HEK293T (cell line): ENCODE measurements around the gene NAV2.

Experiments used
- ARNT ChIP-seq: fragments of 450-650 bp; IDR thresholded peaks from 2 replicates; pipeline ENCODE4 v1.6.1; 2017; ENCODE audit warnings: mild to moderate bottlenecking
- BHLHE40 ChIP-seq: fragments of 450-650 bp; IDR thresholded peaks from 2 replicates; pipeline ENCODE4 v1.6.1; 2016; ENCODE audit warnings: mild to moderate bottlenecking, moderate library complexity, borderline replicate concordance
- CTBP1 ChIP-seq: fragments of 450-650 bp; IDR thresholded peaks from 2 replicates; pipeline ENCODE4 v1.6.1; 2016; ENCODE audit warnings: borderline replicate concordance
- ELF4 ChIP-seq: fragments of 450-650 bp; IDR thresholded peaks from 2 replicates; pipeline ENCODE4 v1.6.1; 2017; ENCODE audit warnings: antibody characterized with exemption
- FOXA1 ChIP-seq: fragments of 450-650 bp; IDR thresholded peaks from 2 replicates; pipeline ENCODE4 v1.6.1; 2016; ENCODE audit warnings: mild to moderate bottlenecking
- FOXM1 ChIP-seq: fragments of 450-650 bp; IDR thresholded peaks from 2 replicates; pipeline ENCODE4 v1.6.1; 2017; ENCODE audit warnings: mild to moderate bottlenecking, borderline replicate concordance
- HDGF ChIP-seq: fragments of 450-650 bp; IDR thresholded peaks from 2 replicates; pipeline ENCODE4 v1.6.1; 2017; ENCODE audit warnings: antibody characterized with exemption, borderline replicate concordance
- LEF1 ChIP-seq: fragments of 450-650 bp; IDR thresholded peaks from 2 replicates; pipeline ENCODE4 v1.6.1; 2017; ENCODE audit warnings: mild to moderate bottlenecking, borderline replicate concordance
- NFRKB ChIP-seq: fragments of 450-650 bp; IDR thresholded peaks from 2 replicates; pipeline ENCODE4 v1.6.1; 2016; ENCODE audit warnings: mild to moderate bottlenecking, moderate library complexity
- SP1 ChIP-seq: fragments of 450-650 bp; IDR thresholded peaks from 2 replicates; pipeline ENCODE4 v1.6.1; 2017
- TF ChIP-seq, protein P1 (sequence below): fragments of 450-650 bp; IDR thresholded peaks from 2 replicates; pipeline ENCODE4 v1.6.1; 2016

DNA sequence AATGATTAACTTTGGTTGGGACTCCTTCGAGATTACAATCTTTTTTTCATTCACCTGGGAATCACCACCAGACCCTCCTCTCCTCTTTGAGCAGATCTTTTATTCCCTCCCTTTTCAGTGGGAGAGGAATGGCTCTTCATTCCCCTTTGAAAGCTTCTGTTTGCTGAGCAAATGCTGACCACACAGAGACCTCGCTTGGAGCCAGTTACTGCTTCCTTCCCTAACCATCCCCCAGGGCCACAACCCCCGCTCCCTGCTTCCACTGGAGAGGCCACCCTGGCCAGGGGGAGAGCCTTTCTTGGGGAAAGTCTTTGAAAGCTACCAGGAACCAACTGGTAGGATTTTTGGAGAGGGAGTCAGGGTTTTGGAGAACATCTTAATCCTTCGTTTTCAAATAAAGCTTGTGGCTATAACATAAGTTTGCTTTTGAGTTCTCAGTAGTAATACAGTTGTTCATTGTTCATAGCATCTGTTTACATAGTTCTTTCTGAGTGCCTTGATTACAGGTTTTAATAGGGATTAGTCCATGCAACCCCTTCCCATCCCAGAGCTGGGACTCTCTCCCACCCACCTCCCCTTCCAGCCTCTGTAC lies 309.2 kb downstream of the NAV2 start:
- TF ChIP-seq, protein P1, sequence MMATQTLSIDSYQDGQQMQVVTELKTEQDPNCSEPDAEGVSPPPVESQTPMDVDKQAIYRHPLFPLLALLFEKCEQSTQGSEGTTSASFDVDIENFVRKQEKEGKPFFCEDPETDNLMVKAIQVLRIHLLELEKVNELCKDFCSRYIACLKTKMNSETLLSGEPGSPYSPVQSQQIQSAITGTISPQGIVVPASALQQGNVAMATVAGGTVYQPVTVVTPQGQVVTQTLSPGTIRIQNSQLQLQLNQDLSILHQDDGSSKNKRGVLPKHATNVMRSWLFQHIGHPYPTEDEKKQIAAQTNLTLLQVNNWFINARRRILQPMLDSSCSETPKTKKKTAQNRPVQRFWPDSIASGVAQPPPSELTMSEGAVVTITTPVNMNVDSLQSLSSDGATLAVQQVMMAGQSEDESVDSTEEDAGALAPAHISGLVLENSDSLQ, result no peak
- no peak for TF ChIP-seq HDGF
- TF ChIP-seq FOXM1, result no peak
- no peak for TF ChIP-seq CTBP1
- TF ChIP-seq LEF1, result no peak
- no peak for TF ChIP-seq NFRKB
- no peak for TF ChIP-seq ELF4
- TF ChIP-seq FOXA1, result no peak
- TF ChIP-seq BHLHE40, result no peak
- no peak for TF ChIP-seq SP1
- TF ChIP-seq ARNT, result no peak
